GM12872 (cell line): ENCODE data around the gene BCKDHA.

Experiments used
- CTCF ChIP-seq: IDR thresholded peaks from 3 replicates; pipeline ENCODE4 v1.5.1; 2011; ENCODE audit warnings: low read depth, mild to moderate bottlenecking, low read length, moderate library complexity; ENCODE audit not compliant: insufficient read depth

BCKDHA gene

DNA sequence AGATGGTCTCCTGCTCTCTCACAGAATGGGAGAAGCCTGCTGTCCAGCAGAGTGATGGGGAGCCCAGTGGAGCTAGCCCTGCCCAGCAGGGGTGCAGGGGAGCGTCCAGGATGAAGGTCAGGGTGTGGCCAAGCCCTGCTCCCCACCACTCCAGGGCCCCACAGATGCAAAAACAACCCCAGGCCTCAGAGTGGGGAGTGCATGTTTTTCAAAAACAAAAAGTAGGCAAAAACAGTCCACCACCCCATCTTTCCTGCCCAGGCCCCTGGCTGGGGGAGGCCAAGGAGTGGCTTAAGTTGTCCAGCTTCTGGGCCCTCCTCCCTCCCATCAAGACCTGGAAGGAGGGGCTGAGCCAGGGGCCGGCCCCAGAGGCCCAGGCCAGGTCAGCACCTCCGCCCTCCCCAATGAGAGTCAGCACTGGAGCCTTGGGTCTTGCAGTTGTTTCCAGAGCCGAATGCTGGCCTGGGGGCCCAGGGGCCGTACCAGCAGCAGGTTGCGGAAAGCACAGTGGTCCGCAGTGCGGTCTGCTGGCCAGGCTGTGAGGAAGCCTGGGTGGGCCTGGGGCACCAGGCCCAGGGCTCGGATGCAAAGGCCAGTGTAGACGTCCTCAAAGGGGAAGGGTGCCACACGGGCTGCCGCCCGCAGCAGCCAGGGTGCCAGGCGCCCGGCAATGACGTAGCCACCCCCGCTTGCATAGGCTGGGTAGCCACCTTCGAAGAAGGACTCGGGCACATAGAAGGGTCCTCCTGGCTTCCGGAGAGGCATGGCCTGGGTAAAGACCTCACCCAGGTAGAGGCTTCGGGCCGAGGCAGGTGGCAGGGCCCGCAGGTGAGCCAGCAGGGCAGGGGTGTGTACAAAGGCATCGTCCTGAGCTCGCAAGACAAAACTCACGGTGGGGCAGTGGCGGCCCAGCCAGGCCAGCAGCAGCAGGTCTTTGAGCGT is 27.8 kb downstream of the BCKDHA start:
- TF ChIP-seq CTCF: no peak

DNA sequence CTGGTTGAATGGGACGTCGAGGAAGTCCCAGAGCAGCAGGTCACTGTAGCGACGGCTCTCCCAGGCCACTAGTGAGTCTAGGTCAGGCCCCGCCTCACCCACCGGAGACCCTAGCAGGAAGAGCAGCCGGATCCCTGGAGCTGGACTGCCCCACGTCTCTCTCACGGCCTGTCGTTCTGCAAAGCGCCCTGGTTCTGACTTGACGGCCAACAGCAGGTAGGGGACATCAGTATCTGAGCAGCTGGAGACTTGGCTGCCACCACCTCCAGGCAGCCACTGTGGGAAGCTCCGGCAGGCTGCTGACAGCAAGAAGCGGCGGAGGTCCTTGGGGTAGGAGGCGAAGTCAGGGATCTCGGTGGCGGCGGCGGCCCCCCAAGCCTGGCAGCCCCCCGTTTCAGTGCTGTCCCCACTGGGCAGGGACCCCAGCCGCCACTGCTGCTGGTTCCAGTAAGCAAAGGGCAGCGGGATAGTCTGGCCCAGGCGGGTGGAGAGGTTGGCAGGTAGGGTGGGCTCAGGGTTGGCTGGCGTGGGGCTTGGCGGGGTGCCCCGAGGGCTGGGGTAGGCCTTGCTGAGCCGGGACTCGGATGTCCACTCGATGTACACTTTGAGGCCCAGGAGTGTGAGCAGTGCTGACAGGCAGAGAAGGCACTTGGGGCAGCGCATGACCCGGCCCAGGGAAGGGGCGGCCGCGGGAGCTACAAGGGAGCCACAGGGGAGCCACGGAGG is 28.7 kb downstream of the BCKDHA start:
- TF ChIP-seq CTCF: no peak

GRCh38 chr19:41426952-41427646 is 29.5 kb downstream of the BCKDHA start, which contains the start of gene B3GNT8:
TSS of gene B3GNT8 (minus strand) at chr19:41427374. CDS start at chr19:41426778, 596 bp downstream.
- TF ChIP-seq CTCF: no peak

DNA sequence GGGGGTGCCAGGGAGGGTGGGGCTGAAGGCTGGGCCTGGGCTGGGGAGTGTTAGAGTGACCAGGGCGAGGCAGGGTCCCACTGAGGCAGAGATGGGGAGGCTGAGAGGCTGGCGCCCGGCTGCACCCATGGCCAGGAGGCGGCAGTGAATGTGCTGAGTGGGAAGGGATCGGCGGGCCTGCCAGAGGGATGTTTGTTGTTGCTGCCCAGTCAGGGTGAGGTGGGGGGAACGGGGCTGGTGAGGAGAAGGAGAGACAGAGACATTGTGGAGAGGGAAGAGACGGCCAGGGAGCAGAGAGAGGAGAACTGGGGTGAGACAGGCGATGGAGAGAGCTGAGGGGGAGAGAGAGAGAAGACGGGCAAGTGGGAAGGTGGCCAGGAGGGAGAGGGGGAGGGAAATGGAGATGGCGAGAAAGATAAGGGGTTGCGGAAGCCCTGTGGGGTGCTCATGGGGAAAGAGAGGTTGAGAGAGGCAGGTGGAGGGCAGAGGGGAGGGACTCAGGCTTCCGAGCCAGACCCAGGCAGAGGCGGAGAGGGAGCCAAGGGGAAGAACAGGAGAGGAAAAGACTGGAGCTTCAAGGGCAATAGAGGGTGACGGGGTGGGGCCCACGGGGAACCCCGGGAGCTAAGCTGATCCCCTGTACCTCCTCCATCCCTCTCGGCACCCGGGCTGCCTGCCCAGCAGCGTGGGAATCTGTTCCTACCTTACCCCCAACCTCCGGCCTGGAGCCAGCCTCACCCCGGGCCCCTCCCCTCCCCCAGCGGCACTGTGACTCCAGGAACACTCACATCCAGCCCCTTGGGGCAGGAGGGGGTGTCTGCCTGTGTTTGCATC is 30.2 kb downstream of the BCKDHA start:
- no peak for TF ChIP-seq CTCF

DNA sequence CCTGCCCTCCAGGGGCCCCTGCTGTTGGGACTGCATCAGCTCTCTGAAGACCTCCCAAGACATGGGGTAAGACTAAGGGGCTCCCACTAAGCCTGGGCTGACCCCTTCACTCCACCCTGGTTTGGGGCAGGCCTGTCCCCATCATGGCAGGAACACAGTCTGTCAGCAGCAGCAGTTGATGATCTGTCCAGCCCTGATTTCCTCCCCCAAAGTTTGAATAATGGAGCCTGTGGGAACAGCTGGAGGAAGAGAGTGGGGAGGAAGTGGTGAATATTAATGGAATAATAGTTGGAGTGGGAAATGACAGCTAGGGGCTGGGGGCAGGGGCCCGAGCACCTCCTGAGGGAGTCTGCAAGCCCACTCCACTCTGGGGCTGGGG is 30.9 kb downstream of the BCKDHA start:
- TF ChIP-seq CTCF: no peak

DNA sequence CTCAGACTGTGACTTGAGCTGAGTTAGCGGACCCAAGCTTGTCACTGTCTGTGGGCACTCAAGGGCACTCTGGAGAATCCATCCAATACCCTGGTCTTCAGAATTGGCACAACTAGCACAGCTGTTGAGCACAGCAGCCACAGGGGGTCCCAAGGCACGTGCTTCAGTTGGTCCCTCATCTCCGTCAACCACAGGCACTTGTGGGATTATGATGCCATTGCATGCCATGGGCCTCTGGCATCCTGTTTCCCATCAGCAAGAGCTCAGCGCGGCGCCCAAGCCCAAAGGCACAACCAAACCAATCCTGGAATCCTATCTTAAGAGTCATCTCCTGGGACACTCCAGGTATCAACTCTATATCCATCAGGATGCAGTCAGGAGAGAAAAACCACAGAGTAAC is 33.3 kb downstream of the BCKDHA start:
- TF ChIP-seq CTCF: no peak
